ENCODE data around the gene ORC6.
A peak's percentile ranks its signal among the peaks of the same experiment; 100 is the strongest.
"Not testable (repeated sequence)": the region's sequence is repeated elsewhere in the genome, so short reads cannot be mapped to it uniquely, and the experiment has no call there.

Gene ORC6, protein sequence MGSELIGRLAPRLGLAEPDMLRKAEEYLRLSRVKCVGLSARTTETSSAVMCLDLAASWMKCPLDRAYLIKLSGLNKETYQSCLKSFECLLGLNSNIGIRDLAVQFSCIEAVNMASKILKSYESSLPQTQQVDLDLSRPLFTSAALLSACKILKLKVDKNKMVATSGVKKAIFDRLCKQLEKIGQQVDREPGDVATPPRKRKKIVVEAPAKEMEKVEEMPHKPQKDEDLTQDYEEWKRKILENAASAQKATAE

GRCh38 chr16:46689365-46690280, at the start of gene ORC6:
TSS of gene ORC6 (plus strand) at chr16:46689659. CDS start at chr16:46689706, 47 bp downstream.
- DNase-seq (ENCODE audit: insufficient read length, low spot score) (peak; percentile 85), FAIRE-seq (peak; percentile 92)
- TF ChIP-seq POLR2A (IDR thresholded peaks at IDR 0.05; ENCODE audit: low read depth, low read length) = peak; percentile 68

DNA sequence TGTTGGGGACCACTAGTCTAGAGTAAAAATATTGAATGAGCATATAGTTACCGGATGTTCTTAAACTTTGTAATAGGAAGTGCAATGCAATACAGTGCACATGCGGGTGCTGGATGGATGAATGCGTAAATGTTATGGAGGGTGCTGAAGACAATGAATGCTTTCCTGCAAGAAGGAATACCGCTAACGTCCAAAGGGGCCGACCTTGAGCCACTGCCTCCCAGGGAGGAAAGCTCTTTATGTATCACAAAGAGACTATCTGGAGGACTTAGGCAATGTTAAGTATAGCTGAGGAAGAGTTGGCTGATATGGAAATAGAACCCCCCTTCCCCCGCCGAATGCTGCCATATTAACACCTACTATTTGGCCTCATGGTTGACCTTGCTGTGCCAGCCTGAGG, 40.8 kb upstream of the ORC6 start:
- TF ChIP-seq POLR2A (IDR thresholded peaks at IDR 0.05; ENCODE audit: low read depth, low read length) = no peak
- DNase-seq (ENCODE audit: insufficient read length, low spot score) = no peak
- FAIRE-seq = no peak

- no peak for TF ChIP-seq POLR2A (IDR thresholded peaks at IDR 0.05; ENCODE audit: low read depth, low read length)
Observed at GRCh38 chr16:46649588-46650253, 39.7 kb upstream of the ORC6 start.

DNA sequence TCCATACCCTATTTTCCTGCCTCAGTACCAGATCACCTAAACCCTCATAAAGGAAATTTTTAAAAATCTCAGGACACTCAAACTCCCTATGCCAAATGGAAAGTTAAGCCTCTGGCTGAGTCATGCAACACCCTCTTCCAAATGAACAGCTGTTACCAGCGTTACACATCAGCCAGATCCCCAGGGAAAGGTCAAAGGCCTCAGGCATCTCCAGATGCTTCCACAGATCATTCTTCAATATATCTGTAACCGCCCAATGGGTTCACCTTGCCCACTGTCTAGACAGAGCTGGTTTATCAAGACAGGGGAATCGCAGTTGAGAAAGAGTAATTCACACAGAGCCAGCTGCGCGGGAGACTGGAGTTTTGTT, 39.2 kb upstream of the ORC6 start:
- DNase-seq (ENCODE audit: insufficient read length, low spot score) = no peak
- no peak for TF ChIP-seq POLR2A (IDR thresholded peaks at IDR 0.05; ENCODE audit: low read depth, low read length)
- no peak for FAIRE-seq

More at GRCh38 chr16:46649588-46650253, 39.7 kb upstream of the ORC6 start:
- DNase-seq (ENCODE audit: insufficient read length, low spot score) = no peak
- FAIRE-seq = no peak

- TF ChIP-seq POLR2A (IDR thresholded peaks at IDR 0.05; ENCODE audit: low read depth, low read length) = no peak
- no peak for FAIRE-seq
Observed at GRCh38 chr16:46651305-46651704, 38.2 kb upstream of the ORC6 start.

GRCh38 chr16:46658925-46659324, 30.5 kb upstream of the ORC6 start:
- no peak for FAIRE-seq
- no peak for DNase-seq (ENCODE audit: insufficient read length, low spot score)
- no peak for TF ChIP-seq POLR2A (IDR thresholded peaks at IDR 0.05; ENCODE audit: low read depth, low read length)

More at GRCh38 chr16:46651305-46651704, 38.2 kb upstream of the ORC6 start:
- no peak for DNase-seq (ENCODE audit: insufficient read length, low spot score)

DNA sequence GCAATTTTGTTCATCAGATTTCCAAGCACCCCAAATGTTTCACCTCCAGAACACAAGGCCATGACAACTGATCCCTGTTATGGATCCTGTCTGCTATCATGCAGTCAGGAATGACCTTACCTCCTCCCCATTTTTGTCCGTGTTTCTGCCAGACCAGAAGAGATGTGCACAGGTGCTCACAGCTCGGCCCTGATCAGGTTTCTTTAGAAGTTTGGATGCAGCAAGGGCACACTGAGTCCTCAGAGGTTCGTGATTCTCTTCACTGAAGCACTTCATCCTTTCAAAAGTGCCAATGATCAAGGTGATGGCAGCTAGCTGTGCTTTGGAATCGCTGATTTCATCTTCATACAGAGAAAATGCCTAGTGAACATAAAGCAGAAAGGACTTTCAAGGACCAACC, 27.3 kb upstream of the ORC6 start:
- DNase-seq (ENCODE audit: insufficient read length, low spot score) = no peak
- no peak for TF ChIP-seq POLR2A (IDR thresholded peaks at IDR 0.05; ENCODE audit: low read depth, low read length)
- peak; percentile 23 for FAIRE-seq

GRCh38 chr16:46673320-46674013, 16.0 kb upstream of the ORC6 start:
- FAIRE-seq = peak; percentile 96
- TF ChIP-seq POLR2A (IDR thresholded peaks at IDR 0.05; ENCODE audit: low read depth, low read length) = no peak

GRCh38 chr16:46677943-46678342, 11.5 kb upstream of the ORC6 start:
- not testable (repeated sequence) for DNase-seq (ENCODE audit: insufficient read length, low spot score); FAIRE-seq

More at GRCh38 chr16:46673320-46674013, 16.0 kb upstream of the ORC6 start:
- DNase-seq (ENCODE audit: insufficient read length, low spot score) = peak; percentile 37

- not testable (repeated sequence) for DNase-seq (ENCODE audit: insufficient read length, low spot score); FAIRE-seq
Observed at GRCh38 chr16:46681867-46682266, 7.6 kb upstream of the ORC6 start.

DNA sequence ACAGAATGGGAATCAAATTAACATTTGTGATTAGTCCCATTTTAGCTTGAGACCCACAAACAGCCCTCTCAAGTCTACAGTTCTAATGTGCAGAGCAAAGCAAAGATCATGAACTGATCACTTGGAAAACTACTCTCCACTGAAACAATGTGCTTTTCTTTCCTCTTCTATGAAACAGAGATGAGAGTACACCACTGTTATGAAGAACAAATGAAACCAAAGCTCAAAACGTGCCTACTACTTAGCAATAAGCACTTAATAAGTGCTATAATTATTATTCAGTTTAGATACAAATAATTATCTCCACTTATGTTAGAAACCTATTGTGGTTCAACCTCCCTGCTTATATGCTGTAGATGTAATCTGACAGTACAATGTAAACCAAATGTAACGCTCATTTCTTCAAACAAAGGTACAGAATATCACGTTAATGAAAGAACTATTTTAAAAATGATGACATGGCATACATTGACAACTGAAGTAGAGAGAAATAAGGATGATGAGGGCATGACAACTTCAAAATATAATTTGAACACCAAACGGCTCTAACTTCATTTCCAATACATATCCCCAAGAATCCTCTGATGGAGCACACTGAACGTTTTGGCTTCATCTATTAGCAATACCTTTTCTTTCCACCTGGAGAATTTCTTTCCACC, 2.5 kb upstream of the ORC6 start:
- DNase-seq (ENCODE audit: insufficient read length, low spot score) (no peak), FAIRE-seq (no peak)
- TF ChIP-seq POLR2A (IDR thresholded peaks at IDR 0.05; ENCODE audit: low read depth, low read length) = no peak

GRCh38 chr16:46687486-46687885, 2.0 kb upstream of the ORC6 start:
- no peak for DNase-seq (ENCODE audit: insufficient read length, low spot score)
- TF ChIP-seq POLR2A (IDR thresholded peaks at IDR 0.05; ENCODE audit: low read depth, low read length) = no peak
- no peak for FAIRE-seq

DNA sequence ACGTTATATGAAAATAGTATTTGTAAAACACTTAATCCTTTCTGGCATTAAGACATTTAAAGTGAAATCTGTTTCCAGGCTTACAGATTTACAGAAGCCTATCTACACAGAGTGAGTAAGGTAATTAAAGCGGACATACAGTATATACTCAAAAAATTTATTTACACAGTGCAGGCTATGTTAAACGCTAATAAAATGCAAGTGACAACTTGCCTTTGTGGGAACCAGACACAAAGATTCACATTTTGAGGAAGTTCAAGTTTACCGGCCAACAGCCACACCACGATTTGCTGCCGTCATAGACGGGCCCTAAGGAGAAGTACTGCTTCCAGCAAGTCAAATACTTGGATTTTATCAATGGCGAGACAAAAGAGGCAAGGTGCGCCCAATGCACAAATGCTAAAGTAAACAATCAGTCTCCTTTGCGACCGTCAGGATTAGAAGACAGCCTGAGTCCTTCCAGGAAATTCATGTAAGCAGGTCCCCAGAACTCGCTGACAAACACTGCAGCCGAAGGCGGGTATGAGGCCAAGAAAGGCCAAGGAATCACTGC, 1.3 kb upstream of the ORC6 start:
- DNase-seq (ENCODE audit: insufficient read length, low spot score) (no peak), FAIRE-seq (no peak)
- TF ChIP-seq POLR2A (IDR thresholded peaks at IDR 0.05; ENCODE audit: low read depth, low read length) = no peak
